Natural killer cell (primary cell): ENCODE measurements around the gene ERN2. TPM values are rescaled to one million over a fixed set of nuclear protein-coding genes. Genes with fewer than 3 reads are reported as not detected.

Experiments
- ATAC-seq, 3 donors: fragments of 150-1000 bp in 2 of 3; fragments of 200-7000 bp in 1 of 3; cut with Tn5 transposase; 1 replicate in 1 of 3; 2 replicates in 2 of 3; pipeline ENCODE4 v1.10.0; 2021; ENCODE audit warnings: mild to moderate bottlenecking in 2 of 3, moderate library complexity in 2 of 3
- DNase-seq, 2 donors: peaks; one replicate each; pipeline versions ENCODE4 v3.0.0 to v3.0.0-alpha.2; 2013 to 2021; ENCODE audit warnings: mixed read lengths in 1 of 2
- H3K27ac ChIP-seq: one replicate; pipeline ENCODE4 v1.5.1; 2013; ENCODE audit warnings: mild to moderate bottlenecking, low read length
- H3K27me3 ChIP-seq: one replicate; pipeline ENCODE4 v1.6.1; 2013; ENCODE audit warnings: low read length; ENCODE audit not compliant: control insufficient read depth, insufficient read depth
- H3K36me3 ChIP-seq: one replicate; pipeline ENCODE4 v1.6.1; 2013; ENCODE audit warnings: low read length; ENCODE audit not compliant: control insufficient read depth, insufficient read depth
- H3K4me1 ChIP-seq: one replicate; pipeline ENCODE4 v1.6.1; 2013; ENCODE audit warnings: low read length; ENCODE audit not compliant: control insufficient read depth, insufficient read depth
- H3K4me3 ChIP-seq: one replicate; pipeline ENCODE4 v1.5.1; 2013; ENCODE audit warnings: low read length
- H3K9me3 ChIP-seq: one replicate; pipeline ENCODE4 v1.6.1; 2013; ENCODE audit warnings: low read length; ENCODE audit not compliant: control insufficient read depth, insufficient read depth
- H3K27ac Mint-ChIP-seq, 2 donors: one replicate each; pipeline ENCODE4 v1.8.0; 2022; ENCODE audit warnings: mild to moderate bottlenecking in 2 of 2, mixed read lengths in 2 of 2, moderate library complexity in 1 of 2
- H3K27me3 Mint-ChIP-seq, 2 donors: one replicate each; pipeline ENCODE4 v1.8.0; 2022; ENCODE audit warnings: low read depth in 2 of 2, mixed read lengths in 2 of 2
- H3K36me3 Mint-ChIP-seq: one replicate; pipeline ENCODE4 v1.8.0; 2022; ENCODE audit warnings: mixed read lengths
- H3K4me1 Mint-ChIP-seq, 2 donors: one replicate each; pipeline ENCODE4 v1.8.0; 2022; ENCODE audit warnings: mixed read lengths in 2 of 2
- H3K4me3 Mint-ChIP-seq: one replicate; pipeline ENCODE4 v1.8.0; 2022; ENCODE audit warnings: mild to moderate bottlenecking, moderate library complexity, mixed read lengths
- H3K9me3 Mint-ChIP-seq, 2 donors: one replicate each; pipeline ENCODE4 v1.8.0; 2022; ENCODE audit warnings: mixed read lengths in 2 of 2
- WGBS: methylation state at CpG from one replicate; pipeline ENCODE4 v1.1.7; 2013; ENCODE audit warnings: missing lambda C conversion rate; ENCODE audit not compliant: insufficient coverage; 5-methylcytosine and 5-hydroxymethylcytosine counted together
- intact Hi-C: fragments of 100-400 bp; cut with micrococcal nuclease; formaldehyde crosslinking; loops from one replicate; pipeline ENCODE4 v1.14.2; 2022
- total RNA-seq, 4 donors: library from RNA; stranded (reverse); fragments of 120-200 nt in 1 of 4; gene quantifications; one replicate each; pipeline versions ENCODE4 v1.2.3 to v1.2.4, GENCODE V29; 2013 to 2022
- TF ChIP-seq, protein P1 (sequence below): fragments of 200-600 bp; IDR thresholded peaks from one replicate; pipeline ENCODE4 v1.8.0; 2022; ENCODE audit warnings: antibody characterized with exemption

The ERN2 gene
- total RNA-seq, 3 donors from 2014 or later (not counting 1 experiment from before 2014, with no cell fraction given), result not detected

DNA sequence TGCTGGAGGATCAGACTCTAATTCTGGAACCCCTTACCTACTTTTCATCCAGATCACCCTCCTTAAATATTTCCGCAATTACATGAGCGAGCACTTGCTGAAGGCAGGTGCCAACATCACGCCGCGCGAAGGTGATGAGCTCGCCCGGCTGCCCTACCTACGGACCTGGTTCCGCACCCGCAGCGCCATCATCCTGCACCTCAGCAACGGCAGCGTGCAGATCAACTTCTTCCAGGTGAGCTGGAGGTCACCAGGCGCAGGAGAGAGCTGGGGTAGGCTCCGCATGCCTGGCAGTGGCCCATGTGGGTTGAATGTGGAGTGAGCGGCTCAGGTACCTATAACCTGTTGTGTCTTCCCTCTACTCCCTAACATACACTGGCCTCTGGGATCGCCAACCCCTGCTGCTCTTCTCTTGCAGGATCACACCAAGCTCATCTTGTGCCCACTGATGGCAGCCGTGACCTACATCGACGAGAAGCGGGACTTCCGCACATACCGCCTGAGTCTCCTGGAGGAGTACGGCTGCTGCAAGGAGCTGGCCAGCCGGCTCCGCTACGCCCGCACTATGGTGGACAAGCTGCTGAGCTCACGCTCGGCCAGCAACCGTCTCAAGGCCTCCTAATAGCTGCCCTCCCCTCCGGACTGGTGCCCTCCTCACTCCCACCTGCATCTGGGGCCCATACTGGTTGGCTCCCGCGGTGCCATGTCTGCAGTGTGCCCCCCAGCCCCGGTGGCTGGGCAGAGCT is 23.4 kb downstream of the ERN2 start:
- H3K4me1 ChIP-seq, result peaks cover 2% of the 10 kb centered on the region
- Mint-ChIP-seq H3K4me3 (no peak overlapping the region), H3K36me3 (no peaks in the 10 kb centered on the region), H3K4me1 (peaks cover 3% of the 10 kb centered on the region in 2 donors), H3K27me3 (no peaks in the 10 kb centered on the region), H3K9me3 (no peaks in the 10 kb centered on the region), H3K27ac (no peak overlapping the region)
- WGBS, result 98% methylated on average over 34 of the region's 36 CpGs
- H3K4me3 ChIP-seq, result no peak overlapping the region
- no peak for DNase-seq
- no peak overlapping the region for H3K27ac ChIP-seq
- H3K27me3 ChIP-seq, result no peaks in the 10 kb centered on the region
- ATAC-seq, result no peak
- TF ChIP-seq, protein P1, sequence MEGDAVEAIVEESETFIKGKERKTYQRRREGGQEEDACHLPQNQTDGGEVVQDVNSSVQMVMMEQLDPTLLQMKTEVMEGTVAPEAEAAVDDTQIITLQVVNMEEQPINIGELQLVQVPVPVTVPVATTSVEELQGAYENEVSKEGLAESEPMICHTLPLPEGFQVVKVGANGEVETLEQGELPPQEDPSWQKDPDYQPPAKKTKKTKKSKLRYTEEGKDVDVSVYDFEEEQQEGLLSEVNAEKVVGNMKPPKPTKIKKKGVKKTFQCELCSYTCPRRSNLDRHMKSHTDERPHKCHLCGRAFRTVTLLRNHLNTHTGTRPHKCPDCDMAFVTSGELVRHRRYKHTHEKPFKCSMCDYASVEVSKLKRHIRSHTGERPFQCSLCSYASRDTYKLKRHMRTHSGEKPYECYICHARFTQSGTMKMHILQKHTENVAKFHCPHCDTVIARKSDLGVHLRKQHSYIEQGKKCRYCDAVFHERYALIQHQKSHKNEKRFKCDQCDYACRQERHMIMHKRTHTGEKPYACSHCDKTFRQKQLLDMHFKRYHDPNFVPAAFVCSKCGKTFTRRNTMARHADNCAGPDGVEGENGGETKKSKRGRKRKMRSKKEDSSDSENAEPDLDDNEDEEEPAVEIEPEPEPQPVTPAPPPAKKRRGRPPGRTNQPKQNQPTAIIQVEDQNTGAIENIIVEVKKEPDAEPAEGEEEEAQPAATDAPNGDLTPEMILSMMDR, result no peak
- no peaks in the 10 kb centered on the region for H3K9me3 ChIP-seq
- peaks cover 25% of the 10 kb centered on the region for H3K36me3 ChIP-seq
- intact Hi-C loops, result no loop called here

DNA sequence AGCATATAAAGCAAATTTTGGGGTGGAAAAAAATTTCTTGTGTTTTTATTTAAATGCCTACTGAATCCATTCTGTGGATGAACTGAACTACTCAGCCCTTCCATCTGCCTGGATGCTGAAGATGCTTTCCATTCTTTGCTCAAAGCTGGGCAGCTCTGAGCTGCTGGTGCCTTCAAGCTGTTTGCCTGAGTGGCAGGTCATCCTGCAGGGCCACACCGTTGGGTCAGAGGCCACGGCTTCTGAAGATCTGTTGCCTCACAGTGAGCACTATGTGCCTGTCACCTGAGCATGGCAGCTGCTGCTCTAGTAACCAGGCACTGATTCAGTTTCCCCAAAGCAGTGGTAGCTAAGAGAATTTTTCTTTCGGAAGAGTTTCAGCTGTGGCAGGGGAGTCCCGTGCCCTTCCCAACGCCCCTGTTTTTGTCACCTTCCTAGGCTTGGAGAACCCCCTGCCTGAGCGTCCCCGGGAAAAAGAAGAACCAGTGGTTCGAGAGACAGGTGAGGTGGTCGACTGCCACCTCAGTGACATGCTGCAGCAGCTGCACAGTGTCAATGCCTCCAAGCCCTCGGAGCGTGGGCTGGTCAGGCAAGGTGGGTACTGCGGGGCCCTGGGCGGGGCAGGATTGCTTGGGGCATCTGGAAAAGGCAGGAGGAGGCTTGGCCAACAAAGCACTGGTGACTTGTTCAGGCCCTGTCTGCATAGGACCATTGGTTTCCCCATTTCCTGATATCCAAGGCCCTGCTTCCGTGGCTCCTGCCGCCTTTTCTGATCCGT is 25.8 kb downstream of the ERN2 start:
- Mint-ChIP-seq H3K27ac (no peak overlapping the region), H3K27me3 (no peaks in the 10 kb centered on the region), H3K36me3 (no peaks in the 10 kb centered on the region), H3K4me3 (no peak overlapping the region), H3K9me3 (no peaks in the 10 kb centered on the region), H3K4me1 (no peaks in the 10 kb centered on the region)
- Histone ChIP-seq H3K36me3 (peaks cover 25% of the 10 kb centered on the region), H3K27ac (no peak overlapping the region), H3K27me3 (no peaks in the 10 kb centered on the region), H3K9me3 (no peaks in the 10 kb centered on the region), H3K4me3 (no peak overlapping the region), H3K4me1 (no peaks in the 10 kb centered on the region)
- ATAC-seq (no peak), DNase-seq (no peak)
- TF ChIP-seq, protein P1, result no peak
- intact Hi-C loops, result no loop called here
- 98% methylated on average over 16 of the region's 16 CpGs for WGBS

DNA sequence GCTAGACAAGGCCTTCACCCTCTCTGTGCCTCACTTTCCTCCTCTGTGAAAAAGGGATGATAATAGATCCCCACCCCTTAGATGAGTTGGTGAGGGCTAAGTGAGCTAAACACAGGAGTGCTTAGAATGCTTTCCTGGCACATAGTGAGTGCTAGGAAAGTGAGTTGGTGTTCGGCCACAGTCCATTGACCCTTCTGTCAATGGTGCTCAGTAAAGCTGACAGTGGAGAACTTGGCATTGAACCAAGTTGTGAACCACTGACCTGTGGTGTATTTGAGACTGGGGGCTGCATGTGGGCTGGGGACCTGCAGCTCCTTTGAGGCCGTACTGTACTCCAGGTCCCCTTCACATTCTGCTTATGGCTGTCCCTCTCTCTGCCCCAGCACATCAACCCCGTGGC is 29.5 kb downstream of the ERN2 start:
- Mint-ChIP-seq H3K9me3 (no peaks in the 10 kb centered on the region), H3K4me1 (peaks cover 11 to 17% of the 10 kb centered on the region in 2 donors), H3K4me3 (no peak overlapping the region), H3K36me3 (no peaks in the 10 kb centered on the region), H3K27ac (no peak overlapping the region), H3K27me3 (no peaks in the 10 kb centered on the region)
- no peak for DNase-seq
- ATAC-seq, result no peak
- H3K36me3 ChIP-seq, result peaks cover 19% of the 10 kb centered on the region
- H3K27me3 ChIP-seq, result no peaks in the 10 kb centered on the region
- no peak overlapping the region for H3K4me3 ChIP-seq
- H3K4me1 ChIP-seq, result peaks cover 15% of the 10 kb centered on the region
- no peak overlapping the region for H3K27ac ChIP-seq
- H3K9me3 ChIP-seq, result no peaks in the 10 kb centered on the region
- intact Hi-C loops, result no loop called here
- WGBS, result 96% methylated on average over 3 of the region's 3 CpGs
- TF ChIP-seq, protein P1, result no peak
